HG03060 (cell line): ENCODE results near the gene TASOR.
A peak's percentile ranks its signal among the peaks of the same experiment; 100 is the strongest.
"Not testable (repeated sequence)": the region's sequence is repeated elsewhere in the genome, so short reads cannot be mapped to it uniquely, and the experiment has no call there.

Source experiments
- ATAC-seq: cut with Tn5 transposase; IDR thresholded peaks from one replicate; pipeline ENCODE4 v1.9.1; 2021; ENCODE audit warnings: low read depth, moderate number of reproducible peaks; ENCODE audit not compliant: unreplicated experiment

The TASOR gene, protein sequence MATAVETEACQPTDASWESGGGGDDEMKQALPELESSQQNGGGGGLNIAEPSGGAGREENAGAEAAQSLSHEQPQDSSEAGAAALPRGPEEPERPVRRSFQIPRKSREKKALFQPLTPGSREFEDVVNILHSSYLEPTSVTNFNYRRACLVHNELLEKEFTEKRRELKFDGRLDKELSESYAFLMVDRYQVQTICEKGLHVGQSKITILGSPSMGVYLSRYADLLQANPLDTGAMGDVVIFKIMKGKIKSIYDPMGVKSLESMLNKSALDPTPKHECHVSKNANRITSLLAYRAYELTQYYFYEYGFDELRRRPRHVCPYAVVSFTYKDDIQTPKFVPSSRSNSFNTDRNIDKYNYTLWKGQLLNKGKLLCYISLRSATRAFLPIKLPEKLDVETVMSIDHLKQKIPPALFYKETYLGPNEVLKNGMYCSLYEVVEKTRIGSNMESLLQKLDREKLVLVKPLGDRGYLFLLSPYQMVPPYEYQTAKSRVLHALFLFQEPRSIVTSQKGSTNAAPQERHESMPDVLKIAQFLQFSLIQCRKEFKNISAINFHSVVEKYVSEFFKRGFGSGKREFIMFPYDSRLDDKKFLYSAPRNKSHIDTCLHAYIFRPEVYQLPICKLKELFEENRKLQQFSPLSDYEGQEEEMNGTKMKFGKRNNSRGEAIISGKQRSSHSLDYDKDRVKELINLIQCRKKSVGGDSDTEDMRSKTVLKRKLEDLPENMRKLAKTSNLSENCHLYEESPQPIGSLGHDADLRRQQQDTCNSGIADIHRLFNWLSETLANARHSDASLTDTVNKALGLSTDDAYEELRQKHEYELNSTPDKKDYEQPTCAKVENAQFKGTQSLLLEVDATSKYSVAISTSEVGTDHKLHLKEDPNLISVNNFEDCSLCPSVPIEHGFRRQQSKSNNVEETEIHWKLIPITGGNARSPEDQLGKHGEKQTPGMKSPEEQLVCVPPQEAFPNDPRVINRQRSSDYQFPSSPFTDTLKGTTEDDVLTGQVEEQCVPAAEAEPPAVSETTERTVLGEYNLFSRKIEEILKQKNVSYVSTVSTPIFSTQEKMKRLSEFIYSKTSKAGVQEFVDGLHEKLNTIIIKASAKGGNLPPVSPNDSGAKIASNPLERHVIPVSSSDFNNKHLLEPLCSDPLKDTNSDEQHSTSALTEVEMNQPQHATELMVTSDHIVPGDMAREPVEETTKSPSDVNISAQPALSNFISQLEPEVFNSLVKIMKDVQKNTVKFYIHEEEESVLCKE (N-terminal part only)

DNA sequence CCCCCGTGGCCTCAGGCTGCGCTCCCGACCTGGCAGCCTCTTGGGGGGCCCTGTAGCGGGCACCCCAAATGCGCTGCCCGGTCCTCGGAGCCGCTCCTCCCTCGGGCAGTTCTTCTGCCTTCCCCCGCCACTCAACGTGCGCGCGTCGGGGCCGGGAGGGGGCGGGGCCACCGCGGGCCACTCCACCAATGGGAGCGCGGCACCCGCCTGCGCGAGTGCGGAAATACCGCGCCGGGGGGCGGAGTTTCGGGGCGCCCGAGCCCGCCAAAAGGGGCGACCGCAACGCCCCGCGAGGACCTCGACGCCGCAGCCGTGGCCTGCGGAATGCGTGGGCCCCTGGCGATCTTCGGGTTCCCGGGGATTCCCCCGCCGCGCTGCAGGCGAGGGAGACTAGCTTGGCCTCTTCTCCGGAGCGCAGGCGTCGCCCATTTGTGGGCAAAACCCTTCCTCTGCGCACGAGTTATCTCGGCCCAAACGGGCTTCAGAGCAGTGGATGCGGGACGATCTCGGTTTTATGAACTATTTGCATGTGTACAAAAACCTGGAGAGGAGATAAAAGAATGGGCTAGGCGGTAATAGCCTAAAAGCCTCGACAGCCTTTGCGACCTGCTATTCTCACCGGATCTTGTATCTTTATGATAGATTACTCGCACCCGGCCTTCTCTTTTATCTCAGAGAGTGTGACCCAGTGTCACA is at the start of gene TASOR:
Gene TASOR, minus strand, starts transcription at position 144 of the 696 bp plus-strand sequence. CDS start 259 bp downstream, outside the sequence.
- no peak for ATAC-seq

DNA sequence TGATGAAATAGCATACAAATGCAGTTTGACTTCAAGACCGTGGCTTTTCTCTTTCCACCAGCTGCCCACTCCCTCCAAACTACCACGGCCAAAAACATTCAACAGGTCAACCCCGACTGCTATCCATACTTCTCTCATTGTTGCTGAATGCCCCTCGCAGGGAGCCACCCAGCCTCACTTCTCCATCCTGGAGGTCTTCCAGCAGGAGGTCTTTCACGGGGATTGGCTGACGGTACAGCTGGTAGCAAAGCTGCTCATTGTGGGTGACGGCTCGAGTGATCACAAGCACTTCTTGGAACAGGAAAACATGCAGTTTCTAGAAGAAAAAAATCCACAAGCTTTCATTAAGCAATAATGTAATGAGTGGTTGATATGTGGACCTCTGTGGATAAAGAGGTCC is 49.0 kb upstream of the TASOR start:
- ATAC-seq: no peak

DNA sequence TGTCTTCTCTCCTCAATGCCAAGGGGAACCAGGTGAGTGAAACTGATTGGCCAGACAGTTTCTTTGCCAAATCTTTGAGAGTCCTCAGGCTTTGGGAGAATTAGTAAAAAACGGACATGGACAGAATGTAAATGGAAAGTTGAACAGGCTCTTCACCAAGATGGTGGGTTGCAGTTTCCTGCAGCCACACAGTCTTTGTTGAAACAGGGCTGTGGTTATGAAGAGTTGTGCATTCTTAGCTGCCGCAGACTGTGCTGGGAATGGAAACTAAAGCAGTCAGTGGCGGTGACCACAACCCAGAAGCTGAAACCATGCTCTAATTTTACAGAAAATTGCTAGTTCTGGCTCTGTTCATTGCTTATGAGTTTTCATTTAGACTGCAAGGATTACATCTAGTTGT is 42.1 kb upstream of the TASOR start:
- peak; percentile 83 for ATAC-seq

DNA sequence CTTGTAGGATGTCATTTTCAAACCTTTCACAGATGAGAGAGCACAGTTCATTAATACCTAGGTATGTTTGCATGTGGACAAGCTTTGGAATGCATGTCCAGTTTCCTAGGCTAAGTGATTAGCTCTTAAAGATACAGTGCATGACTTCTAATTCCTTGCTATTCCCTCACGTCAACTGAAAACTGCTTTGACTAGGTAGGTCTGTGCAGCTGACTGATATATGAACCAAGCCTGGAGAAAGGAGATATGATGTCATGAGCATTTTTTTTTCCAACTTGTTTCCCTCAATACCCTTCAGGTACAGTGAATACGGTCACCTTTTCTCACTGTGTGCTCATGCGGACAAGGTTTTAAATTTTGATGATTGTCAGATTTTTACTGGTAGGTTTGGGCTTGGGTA is 41.6 kb upstream of the TASOR start:
- ATAC-seq: no peak

DNA sequence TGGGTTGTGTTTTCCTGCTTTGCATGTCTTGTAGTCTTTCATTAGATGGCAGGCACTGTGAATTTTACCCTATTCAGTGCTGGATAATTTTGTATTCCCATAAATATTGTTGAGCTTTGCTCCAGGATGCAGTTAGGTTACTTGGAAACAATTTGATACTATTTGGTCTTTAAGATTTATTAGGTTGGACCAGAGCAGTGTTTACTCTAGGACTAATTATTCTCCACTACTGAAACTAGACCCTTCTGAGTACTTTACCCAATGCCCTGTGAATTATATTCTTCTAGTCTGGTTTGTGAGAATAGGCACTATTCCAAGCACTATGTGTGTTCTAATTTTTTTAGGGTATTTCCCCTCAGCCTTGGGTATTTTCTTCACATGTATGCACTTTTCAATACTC is 37.8 kb upstream of the TASOR start:
- ATAC-seq: no peak

DNA sequence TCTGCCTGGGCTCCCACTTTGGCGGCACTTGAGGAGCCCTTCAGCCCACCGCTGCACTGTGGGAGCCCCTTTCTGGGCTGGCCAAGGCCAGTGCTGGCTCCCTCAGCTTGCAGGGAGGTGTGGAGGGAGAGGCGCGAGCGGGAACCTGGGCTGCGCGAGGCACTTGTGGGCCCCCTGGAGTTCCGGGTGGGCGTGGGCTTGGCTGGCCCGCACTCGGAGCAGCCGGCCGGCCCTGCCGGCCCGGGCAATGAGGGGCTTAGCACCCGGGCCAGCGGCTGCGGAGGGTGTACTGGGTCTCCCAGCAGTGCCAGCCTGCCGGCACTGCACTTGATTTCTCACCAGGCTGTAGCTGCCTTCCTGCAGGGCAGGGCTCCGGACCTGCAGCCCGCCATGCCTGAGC is 35.7 kb upstream of the TASOR start:
- not testable (repeated sequence) for ATAC-seq

DNA sequence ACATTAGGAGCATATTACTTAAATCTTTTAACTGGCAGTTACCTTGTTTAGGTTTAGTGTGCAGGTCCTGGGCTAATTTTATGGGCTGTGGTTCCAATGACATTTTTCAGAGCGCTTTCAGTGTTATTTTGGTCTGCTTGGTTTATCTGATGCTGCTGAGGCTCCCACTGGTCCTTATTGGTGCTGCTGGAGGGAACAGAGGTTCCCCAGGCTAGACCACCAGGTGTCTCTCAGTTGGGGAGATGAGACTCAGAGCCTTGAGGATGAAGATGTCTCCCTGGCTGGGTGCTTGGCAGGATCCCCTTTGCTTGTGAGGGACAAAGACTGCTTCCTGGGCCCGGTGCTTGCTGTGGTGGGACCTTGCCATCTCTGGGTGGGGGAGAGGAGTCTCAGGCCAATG is 28.3 kb upstream of the TASOR start:
- no peak for ATAC-seq

DNA sequence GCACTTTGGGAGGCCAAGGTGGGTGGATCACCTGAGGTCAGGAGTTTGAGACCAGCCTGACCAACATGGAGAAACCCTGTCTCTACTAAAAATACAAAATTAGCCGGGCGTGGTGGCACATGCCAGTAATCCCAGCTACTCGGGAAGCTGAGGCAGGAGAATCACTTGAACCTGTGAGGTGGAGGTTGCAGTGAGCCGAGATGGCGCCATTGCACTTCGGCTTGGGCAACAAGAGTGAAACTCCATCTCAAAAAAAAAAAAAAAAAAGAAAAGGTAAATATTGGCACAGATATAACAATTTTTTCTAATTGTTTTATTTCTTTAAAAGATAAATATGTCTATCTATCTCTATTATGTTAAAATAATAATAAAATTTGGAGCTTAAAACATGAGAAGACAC is 24.3 kb upstream of the TASOR start:
- ATAC-seq: not testable (repeated sequence)

DNA sequence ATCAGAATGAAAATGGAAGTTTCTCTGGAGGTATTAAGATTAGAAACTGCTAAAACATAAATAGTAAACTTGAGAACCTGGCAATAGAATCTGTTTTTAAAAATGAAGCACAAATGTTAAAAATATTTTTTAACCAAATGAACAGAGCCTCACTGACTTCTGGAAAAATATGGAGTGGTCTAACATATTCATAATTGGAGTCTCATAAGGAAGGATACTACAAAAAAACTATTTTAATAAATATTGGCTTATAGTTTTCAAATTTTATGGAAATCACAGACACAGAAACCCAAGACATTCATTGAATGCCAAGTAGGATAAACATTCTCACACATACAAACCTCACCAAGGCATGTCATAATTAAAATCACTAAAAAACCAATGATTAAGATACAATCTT is 23.6 kb upstream of the TASOR start:
- no peak for ATAC-seq

DNA sequence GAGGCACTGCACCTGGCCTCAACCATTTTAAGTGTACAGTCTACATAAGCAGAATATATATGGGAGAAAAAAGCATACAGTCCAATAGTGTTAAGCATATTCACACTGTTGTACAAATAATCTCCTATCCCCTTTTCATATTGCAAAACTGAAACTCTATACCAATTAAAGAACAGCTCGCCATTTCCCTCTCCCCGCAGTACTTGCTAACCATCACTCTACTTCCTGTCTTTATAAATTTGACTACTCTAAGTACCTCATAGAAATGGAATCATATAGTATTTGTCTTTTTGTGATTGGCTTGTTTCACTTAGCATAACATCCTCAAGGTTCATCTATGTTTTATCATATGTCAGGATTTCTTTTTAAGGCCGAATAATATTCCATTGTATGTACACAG is 21.6 kb upstream of the TASOR start:
- ATAC-seq: no peak

DNA sequence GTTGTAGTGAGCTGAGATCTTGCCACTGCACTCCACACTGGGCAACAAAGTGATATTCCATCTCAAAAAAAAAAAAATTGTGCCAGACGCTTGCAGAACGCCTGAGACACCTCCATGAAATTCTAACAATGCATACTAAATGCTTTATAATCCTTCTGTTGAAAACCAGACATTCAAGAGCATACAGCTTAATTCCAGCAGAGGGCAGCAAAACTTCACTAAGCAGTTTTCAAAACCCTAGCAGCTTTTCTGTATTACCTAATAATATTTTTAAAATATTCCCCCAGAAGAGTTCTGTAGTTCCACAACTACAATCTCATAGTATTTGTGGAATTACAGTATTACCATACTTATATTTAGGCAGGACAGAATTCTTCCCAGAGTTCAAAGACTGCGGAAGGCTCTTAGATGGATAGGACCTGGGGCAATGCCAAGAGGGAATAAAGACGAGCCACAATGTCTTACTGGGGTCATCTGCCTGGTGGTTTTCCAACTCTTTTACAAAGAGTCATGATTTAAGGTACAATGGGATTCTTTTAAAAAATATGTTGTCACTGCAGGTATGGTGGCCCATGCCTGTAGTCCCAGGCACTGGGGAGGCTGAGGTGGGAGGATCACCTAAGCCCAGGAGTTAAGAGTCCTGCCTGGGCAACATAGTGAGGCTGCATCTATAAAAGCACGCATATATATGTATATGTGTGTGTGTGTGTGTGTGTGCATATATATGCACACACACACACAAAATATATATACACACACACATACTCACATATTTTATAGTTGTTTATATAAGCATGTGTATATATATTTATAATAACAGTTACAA is 19.6 kb upstream of the TASOR start:
- ATAC-seq: no peak

DNA sequence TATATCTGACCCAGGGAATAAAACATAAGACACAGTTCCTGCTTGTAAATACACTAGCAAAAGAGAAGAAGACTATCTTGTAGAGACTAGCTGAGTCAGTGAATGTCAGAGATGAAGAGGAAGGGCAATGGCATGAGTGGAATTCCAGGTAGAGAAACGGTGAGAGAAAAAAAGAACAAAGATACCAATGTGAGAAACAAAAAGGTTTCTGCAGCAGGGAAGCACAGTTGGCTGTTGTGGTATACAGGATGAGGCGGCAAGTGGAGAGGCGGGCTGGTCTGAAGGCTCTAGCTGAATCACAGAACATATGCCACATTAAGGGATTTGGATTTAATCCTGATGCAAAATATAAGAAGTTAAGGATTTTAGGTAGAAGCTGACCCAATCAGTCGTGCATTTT is 17.1 kb upstream of the TASOR start:
- ATAC-seq: no peak

DNA sequence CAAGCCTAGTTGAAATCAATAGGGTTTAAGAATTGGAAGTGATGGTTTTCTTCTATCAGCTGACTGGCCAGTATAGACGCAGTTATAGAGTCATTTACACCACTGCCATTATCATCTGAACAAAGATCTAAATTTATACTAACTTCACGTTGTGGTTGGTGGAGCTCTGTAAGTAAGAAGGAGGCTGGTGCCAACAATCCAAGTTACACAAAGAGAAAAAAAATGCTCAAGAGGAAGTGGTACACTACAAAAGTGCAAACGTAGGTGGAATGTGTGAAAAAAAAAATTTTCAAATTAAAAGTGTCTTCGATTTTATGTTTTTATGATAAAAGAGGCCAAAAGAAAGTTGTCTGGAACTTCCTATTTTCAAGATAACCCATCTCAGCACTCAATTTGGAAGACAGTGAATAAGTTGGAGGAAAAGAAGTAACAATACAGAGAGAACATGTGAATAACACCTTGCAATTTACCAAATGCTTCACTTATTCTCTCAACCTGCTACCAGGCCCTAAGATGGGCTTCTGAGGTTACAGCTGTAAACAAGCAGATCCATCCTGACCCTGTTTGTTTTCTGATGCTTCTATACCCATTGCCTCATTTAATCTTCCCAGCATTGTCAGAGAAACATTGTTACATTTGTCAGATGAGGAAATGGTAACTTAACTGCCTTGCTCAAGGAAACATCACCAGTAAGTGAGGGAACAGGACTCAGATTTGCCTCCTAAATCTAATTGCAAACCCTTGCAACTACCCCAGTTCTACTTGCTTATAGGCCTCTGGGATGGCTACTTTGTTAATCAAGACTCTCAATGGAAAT is 12.0 kb upstream of the TASOR start:
- no peak for ATAC-seq

DNA sequence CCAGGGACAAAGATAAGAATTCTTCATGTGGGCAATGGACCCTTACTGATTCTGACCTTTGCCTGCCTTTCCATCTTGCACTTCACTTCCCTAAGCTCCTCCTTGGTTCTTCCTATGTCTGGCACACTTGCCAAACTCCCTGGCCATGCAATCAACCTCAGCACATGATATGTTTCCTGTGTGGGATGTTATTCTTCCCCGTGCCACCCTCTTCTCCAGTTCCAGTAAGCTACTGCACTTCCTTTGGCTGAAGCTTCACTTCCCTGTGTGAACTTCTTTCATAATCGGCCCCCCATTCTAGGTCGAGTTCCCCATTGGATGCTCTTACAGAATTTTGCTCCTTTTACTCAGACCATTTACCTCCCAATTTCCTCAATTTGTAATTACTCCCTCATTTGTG is 10.7 kb upstream of the TASOR start:
- no peak for ATAC-seq

DNA sequence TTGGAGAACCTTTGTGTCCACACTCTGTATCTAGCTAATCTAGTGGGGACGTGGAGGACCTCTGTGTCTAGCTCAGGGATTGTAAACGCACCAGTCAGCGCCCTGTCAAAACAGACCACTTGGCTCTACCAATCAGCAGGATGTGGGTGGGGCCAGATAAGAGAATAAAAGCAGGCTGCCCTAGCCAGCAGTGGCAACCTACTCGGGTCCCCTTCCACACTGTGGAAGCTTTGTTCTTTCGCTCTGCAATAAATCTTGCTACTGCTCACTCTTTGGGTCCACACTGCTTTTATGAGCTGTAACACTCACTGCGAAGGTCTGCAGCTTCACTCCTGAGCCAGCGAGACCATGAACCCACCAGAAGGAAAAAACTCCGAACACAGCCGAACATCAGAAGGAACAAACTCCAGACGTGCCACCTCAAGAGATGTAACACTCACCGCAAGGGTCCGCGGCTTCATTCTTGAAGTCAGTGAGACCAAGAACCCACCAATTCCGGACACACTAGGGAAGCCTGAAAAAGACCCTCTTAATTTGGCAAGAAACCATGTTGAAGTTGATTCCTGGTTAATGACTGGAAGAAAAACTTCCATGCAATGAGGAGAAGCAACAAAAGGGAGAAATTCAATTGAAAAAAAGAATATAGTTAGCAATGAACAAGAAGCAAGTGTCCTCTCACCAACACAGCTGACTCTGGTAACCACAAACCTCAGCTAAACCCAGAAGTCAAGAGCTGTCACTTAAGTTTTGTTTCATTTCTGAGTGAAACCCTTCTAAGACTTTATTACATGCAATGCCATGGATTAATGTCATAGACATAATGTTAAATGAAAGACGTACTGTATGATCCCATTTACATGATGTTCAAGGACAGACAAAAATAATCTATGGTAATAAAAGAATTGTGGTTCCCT is 9.7 kb upstream of the TASOR start:
- not testable (repeated sequence) for ATAC-seq

DNA sequence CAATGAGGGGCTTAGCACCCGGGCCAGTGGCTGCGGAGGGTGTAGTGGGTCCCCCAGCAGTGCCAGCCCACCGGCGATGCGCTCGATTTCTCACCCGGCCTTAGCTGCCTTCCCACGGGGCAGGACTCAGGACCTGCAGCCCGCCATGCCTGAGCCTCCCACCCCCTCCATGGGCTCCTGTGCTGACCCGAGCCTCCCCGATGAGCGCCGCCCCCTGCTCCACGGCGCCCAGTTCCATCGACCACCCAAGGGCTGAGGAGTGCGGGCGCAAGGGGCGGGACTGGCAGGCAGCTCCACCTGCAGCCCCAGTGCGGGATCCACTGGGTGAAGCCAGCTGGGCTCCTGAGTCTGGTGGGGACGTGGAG is 8.9 kb upstream of the TASOR start:
- ATAC-seq: not testable (repeated sequence)

DNA sequence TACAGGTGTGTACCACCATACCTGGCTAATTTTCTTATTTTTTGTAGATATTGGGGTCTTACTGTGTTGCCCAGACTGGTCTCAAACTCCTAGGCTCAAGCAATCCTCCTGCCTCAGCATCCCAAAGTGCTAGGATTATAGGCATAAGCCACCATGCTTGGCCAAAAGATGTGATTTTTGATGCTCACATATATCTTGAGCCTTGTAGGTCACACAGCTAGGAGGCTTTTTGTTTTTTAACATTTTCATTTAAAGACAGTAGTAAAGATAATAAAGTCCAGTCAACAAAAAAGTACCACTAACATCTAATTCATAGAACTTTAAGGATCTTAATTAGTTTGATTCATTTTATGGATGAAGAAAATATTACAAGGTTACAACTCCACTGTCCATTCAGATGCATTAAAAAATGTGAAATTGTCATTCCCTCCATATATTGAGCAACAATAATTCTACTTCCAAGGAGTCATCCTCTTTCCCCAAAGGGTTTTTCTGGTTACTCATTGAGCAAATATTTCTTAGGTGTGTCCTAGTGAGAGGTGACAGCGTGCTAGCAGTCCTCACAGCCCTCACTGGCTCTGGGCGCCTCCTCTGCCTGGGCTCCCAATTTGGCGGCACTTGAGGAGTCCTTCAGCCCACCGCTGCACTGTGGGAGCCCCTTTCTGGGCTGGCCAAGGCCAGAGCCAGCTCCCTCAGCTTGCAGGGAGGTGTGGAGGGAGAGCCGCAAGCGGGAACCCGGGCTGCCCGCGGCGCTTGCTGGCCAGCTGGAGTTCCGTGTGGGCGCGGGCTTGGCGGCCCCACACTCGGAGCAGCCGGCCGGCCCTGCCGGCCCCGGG is 8.3 kb upstream of the TASOR start:
- ATAC-seq: no peak
